NCI-H2081 (cell line): Measurements from ENCODE around the gene EEPD1.

Experiments
- DNase-seq, 2 experiments: peaks; one replicate each; lab custom pipeline; 2025; lab: John Stamatoyannopoulos, UW

Gene EEPD1

GRCh38 chr7:36154255-36155212 is 1.5 kb downstream of the EEPD1 start:
- no peak for DNase-seq

DNA sequence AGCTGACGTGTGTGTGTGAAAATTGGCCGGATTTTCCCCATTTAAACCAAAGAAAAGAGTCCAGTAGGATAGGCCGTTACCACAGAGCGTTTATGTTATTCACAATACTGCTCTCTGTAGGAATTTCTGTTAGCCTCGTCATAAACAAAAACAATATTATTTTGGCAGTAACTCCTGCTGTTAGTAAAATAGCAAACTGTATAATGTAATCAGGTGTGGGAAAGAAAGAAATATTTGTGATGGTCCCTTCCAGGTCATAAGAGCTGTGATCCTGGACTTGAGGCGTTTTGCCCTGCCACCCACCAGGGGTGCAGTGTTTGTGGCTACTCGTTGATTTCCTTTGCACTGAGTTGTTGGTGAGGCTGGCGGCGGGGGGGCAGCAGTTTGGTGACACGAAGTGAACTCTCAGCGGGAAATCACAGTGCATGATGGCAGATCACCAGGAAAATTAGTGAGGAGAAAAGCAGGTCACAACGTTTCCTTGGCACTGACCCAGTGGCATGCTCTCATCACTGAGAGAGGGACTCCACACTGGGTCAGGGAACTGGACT is 2.8 kb downstream of the EEPD1 start:
- peak; percentile 15 to 61 for DNase-seq

DNA sequence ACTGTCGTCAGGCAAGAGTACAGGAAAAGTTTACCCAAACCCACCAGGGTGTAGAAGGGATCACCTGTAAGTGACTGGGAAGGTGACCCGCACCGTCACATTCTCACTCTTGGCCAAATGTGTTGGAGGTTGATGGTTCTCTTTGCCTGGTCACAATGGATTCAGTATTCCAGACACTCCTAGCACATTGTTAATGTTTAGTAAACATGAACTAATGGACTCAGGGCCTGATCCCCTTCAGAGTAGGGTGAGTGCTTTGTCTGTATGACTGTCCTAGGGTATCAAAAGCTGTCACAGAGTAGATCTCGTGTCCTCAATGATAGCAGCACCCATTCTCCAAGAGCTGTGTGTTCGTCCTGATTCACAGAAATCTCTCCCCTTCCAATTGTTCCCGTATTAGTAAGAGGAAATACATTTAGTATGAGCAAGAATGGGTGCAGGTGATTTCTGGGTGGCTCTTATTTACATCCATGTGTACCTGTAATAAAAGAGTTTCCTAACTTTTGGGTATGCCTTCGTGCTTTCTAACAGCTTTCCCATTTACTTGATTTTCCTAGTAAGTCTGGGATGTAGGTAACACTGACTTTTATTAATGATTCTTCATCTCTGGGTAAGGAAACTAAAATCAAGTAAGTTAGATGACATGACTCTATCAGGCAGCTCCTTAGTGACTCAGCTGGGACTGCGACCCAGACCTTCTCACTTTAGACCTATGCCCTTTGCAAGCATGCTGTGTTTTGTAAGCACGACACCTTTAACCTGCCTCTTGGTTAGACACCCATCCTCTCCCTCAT is 4.7 kb downstream of the EEPD1 start:
- DNase-seq, result no peak

DNA sequence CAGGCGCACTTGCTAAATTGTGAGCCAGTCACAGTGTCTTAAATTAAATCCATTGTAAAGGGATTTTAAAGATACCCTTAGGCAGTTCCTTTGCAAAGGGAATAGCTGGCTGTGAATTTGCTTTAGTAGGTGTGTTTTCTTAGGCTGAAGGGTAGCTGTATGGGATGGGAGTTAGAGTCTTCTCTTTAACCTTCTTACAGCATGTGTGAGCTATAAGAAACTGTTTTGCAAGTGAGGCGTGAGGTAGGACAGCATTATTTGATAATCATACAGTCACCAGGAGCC is 5.2 kb downstream of the EEPD1 start:
- DNase-seq, result no peak

DNA sequence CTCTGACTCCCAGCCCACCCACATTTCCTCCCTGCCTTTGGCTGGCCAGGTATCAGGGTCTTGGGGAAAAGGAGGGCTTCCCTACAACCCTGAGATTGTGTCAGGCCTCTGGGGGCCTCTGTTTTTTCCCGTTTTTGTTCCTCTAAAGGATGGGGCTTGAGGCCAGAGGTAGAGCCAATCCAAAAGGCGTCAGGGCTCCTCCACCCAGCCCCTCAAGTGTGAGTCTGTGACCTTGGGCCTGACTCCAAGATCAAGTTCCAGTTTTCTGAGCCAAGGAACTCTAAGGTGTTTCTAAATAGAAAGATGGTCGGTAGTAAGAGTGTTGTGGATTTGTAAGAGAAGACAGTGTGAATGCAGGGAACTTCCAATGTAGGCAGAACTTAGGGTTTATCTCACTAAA is 6.6 kb downstream of the EEPD1 start:
- no peak for DNase-seq

DNA sequence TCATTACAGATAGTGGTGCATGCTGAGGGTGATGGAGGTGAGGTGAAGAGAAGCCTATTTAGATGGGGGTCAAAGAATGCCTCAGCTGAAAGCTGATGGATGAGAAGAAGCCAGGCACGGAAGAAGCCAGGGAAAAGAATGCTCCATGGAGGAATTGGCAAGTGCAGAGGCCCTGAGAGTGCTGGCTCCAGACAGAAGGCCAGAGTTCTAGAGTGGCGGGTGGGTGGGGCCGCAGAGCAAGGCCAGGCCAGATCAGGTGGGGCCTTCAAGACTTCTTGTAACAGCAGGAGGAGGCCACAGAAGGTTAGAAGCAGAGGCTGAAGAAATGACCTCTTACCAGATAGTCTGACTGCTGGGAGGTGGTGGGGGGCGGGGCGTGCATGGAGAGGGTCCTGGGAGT is 7.3 kb downstream of the EEPD1 start:
- DNase-seq, result no peak

DNA sequence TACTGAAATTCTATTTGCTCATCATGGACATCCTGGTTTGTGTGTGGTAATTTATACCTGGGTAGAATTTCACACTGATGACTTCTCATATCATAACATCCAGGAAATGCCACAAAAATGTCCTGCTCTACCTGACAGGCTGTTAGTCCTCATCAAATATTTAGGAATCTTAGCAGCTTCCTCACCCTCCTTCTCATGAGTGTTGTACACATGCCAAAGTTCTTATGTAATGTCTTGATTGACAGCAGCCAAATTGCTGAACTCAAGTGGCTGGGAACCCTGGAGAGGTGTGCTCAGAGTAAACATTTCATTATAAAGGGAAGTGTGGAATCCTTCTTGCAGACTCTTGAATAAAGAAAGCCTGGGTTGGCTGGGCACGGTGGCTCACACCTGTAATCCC is 8.9 kb downstream of the EEPD1 start:
- DNase-seq, result no peak

DNA sequence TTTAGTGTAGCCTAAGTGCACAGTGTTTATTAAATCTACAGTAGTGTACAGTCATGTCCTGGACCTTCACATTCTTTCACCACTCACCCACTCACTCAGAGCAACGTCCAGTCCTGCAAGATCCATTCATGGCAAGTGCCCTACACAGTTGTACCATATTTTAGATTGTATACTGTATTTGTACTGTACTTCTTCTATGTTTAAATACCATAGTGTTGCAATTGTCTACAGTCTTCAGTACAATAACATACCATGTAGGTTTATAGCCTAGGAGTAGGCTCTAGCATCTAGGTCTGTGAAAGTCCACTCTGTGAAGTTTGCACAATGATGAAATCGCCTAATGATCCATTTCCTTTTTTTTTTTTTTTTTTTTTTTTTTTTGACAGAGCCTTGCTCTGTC is 12.0 kb downstream of the EEPD1 start:
- no peak for DNase-seq

DNA sequence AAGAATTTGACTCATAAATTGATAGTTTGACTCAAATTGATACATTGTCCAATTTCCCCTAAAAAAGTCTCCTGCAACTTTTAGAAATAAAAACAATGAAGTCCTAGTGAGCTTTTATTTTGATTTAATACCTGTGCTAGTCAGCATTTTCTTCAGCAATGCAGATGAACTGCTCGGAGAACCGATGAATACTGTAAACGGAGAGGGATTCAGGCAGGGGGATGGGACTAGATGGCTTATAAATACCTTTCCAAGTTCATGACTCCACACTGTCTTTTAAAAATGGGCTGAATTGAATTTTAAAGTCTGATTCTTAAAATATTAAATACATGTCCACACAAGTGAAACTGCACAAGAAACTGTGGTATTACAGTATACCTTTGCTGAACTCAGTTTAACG is 12.7 kb downstream of the EEPD1 start:
- no peak for DNase-seq

- DNase-seq, result no peak
Observed at GRCh38 chr7:36167403-36168050, 14.5 kb downstream of the EEPD1 start.

DNA sequence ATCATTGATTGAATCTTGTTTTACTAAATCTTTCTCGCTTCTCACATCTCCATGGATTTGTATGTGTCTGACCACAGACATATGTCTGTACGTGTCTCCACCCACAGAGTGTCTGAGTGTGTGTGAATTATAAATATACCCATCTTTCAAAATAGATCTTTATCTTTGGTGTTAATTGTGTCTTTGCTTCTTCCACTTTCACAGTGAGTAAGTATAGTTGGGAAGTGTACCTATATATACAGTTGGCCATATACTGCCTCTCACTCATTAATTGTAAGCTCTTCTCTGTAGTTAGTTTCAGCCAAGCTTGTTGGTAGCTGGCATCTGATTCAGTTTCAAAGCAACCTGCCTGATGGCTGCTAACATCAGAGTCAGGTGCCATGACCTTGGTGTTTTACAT is 18.4 kb downstream of the EEPD1 start:
- DNase-seq, result no peak

DNA sequence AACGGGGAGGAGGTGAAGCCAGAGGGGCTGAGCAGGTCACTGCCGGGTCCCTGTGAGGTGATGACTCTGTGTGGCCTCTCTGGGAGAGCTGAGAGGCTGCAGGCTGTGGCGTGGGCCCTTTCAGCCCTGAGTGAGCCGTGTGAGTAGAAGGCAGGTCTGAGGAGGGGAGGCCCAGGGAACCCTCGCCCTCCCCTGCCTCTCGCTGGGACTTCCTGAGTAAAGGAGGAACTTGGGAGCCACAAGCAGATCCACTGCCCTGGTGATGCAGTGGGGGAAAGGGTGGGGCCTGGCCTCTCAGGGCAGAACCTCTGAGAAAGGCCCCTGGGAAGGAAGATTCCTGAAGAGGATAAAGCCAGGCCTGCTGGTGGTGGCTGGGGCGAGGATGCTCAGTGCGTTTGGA is 22.8 kb downstream of the EEPD1 start:
- DNase-seq, result no peak

GRCh38 chr7:36176697-36177096 is 23.6 kb downstream of the EEPD1 start:
- no peak for DNase-seq

DNA sequence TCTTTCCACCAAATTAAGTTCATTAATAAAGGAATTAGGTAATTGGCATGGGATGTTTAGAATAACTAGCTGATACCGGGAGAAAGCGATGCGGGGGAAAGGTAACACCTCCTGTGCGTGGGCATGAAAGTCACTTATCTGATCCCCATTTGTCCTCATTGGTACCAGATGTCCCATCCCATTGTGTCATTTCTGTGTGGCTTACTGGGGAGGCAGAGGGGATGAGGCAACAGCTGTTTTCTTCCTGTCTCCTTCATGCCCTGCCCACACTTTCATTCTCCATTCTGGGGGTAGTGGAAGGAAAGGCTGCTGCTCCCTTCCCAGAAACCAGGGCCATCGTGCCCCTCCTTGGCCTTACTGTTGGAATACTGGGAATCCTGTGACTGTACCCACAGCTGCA is 27.1 kb downstream of the EEPD1 start:
- no peak for DNase-seq

DNA sequence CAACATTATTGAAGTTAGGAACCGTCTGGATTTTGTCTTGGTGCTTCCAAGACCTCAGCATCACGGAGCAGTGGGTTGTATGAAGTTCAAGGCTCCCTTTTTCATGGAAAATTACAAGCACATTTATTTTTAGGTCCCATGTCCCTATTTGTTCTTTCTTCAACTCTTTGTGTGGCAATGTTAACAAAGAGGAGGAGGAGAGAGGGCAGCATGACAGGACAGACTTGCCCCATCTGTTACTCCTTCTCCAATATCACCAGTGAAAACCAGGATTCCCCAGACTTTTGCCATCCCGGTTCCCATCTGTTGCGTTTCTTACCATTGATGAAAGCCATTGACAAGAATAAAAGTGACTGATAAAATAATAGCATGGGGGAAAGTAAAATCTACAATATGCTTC is 28.6 kb downstream of the EEPD1 start:
- no peak for DNase-seq

DNA sequence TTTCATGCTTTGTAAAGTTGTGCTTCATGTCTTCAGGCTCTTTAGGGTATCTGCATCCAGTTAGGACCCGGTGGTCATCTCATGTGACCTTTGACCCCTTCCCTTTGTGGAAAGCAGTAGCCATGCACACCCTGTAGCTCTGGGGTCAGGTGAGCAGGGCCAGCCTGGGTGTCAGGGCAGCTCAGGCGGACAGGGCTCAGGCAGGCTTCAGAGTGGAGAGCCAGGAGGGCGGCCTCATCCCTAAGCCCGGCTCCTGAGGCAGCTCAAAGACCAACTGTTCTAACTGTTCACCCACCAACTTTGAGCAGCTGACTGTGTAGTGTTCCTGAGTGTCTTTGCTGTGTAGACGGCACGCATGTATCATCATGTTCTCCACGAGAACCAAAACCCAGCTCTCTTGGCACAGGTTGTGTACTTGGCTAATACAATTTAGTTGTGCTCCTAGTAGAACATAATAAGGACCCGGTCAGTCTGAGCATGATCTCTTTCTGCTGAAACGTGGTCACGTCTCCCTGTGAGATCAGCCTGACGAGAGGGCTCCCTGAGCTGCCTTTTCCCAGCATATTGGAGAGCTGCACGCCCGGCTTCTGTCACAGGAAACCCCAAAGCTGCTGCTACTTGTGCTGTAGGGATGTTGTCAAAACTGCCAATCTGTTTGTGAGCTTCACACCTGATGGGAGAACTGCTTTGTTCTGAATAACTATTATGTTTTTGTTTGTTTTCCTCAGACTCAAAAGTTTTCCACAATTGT is 30.0 kb downstream of the EEPD1 start:
- no peak for DNase-seq

GRCh38 chr7:36185092-36185491 is 32.0 kb downstream of the EEPD1 start:
- no peak for DNase-seq

- no peak for DNase-seq
Observed at GRCh38 chr7:36185756-36186155, 32.7 kb downstream of the EEPD1 start.

DNA sequence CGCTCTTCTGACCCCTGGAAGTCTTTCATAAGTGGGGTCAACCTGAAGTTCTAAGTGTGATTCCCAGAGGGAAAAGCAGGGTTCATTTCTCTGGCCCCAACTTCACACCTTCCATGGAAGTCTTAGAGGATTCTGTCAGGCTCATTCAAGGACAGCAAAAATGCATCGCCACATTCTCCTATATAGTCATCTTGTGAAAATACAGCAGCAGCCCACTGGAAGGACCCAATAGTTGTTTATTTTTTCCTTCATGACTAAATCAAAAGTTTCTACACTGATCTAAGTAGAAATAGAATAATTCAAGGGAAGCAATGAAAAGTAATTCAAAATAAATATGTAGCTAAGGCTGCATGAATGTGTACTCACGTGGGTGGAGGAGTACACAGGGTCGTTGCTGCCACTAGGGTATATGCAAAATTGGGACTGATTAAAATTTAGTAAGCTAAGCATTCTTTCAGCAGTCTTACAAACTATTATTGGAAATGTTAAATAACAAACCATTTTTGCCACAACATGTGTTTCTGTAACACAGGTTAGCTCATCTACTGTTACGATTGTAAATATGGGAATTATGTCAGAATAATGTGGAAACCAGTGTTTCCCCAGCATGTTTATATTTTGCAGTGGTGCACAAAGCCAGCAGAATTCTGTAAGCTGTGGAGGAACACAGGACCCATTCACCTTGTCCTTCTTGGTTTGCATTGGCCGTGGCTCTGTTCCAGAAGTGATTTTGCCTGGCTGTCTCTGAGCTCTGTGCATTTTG is 33.5 kb downstream of the EEPD1 start:
- no peak for DNase-seq

GRCh38 chr7:36188266-36188665 is 35.2 kb downstream of the EEPD1 start:
- DNase-seq, result no peak

- no peak for DNase-seq
Observed at GRCh38 chr7:36188906-36189305, 35.9 kb downstream of the EEPD1 start.
